Breast epithelium (tissue), 3 donors: ENCODE results near the gene CYTH4.

Experiments
- CTCF ChIP-seq, 3 donors: fragments of 450-650 bp; IDR thresholded peaks; one replicate each; pipeline ENCODE4 v1.5.1; 2016 to 2017; ENCODE audit warnings: antibody characterized with exemption in 3 of 3, mild to moderate bottlenecking in 3 of 3, moderate library complexity in 3 of 3
- POLR2A ChIP-seq: fragments of 450-650 bp; IDR thresholded peaks from one replicate; pipeline ENCODE4 v1.6.1; 2016; ENCODE audit warnings: antibody characterized with exemption, mild to moderate bottlenecking, moderate library complexity
- POLR2AphosphoS5 ChIP-seq, 3 donors: sonication (generic); formaldehyde crosslinking; IDR thresholded peaks; one replicate each; pipeline ENCODE4 v1.6.1; 2017; ENCODE audit warnings: antibody characterized with exemption in 3 of 3

GRCh38 chr22:37262346-37262745 lies 20.0 kb upstream of the CYTH4 start:
- TF ChIP-seq CTCF (IDR thresholded peaks at IDR 0.05): no peak
- TF ChIP-seq POLR2AphosphoS5 (IDR thresholded peaks at IDR 0.05): no peak
- TF ChIP-seq POLR2A: no peak
